CD4-positive, alpha-beta T cell (primary cell): ENCODE results near the gene SETD3. TPM values are rescaled to one million over a fixed set of nuclear protein-coding genes. Genes with fewer than 3 reads are reported as not detected.

ENCODE experiments used
- ATAC-seq: fragments of 200-7000 bp; cut with Tn5 transposase; one replicate; pipeline ENCODE4 v1.10.0; 2022; ENCODE audit warnings: mild to moderate bottlenecking; ENCODE audit not compliant: poor library complexity
- CTCF ChIA-PET: fragments of 350-600 bp; sonication (Branson Sonifier 250); formaldehyde crosslinking; loops from one replicate; lab custom pipeline; 2021; ENCODE audit warnings: antibody characterized with exemption, inconsistent platforms; lab: Charles Lee
- POLR2A ChIA-PET: fragments of 350-600 bp; sonication (Branson Sonifier 250); formaldehyde crosslinking; loops from one replicate; lab custom pipeline; 2021; ENCODE audit warnings: antibody characterized with exemption, inconsistent platforms; lab: Charles Lee
- DNase-seq, 14 experiments: peaks; one replicate each; pipeline ENCODE4 v3.0.0-alpha.2; 2013 to 2020; ENCODE audit warnings: mixed read lengths in 2 of 14
- H3K27ac ChIP-seq, 2 donors: one replicate each; pipeline versions ENCODE4 v1.5.1 to v1.7.0; 2013; ENCODE audit warnings: low read length in 2 of 2, low read depth in 1 of 2, mild to moderate bottlenecking in 1 of 2
- H3K27me3 ChIP-seq, 2 experiments: 1 replicate in 1 of 2; 2 replicates in 1 of 2; pipeline versions ENCODE4 v1.6.1 to v1.7.0; 2013; ENCODE audit warnings: low read length in 2 of 2, control low read depth in 1 of 2, mild to moderate bottlenecking in 1 of 2, moderate library complexity in 1 of 2; ENCODE audit not compliant: insufficient read depth in 2 of 2, control insufficient read depth in 1 of 2
- H3K36me3 ChIP-seq: one replicate; pipeline ENCODE4 v1.6.1; 2013; ENCODE audit warnings: low read length, control low read depth; ENCODE audit not compliant: insufficient read depth
- H3K4me1 ChIP-seq: one replicate; pipeline ENCODE4 v1.6.1; 2013; ENCODE audit warnings: low read length, control low read depth; ENCODE audit not compliant: insufficient read depth
- H3K4me3 ChIP-seq: one replicate; pipeline ENCODE4 v1.5.1; 2013; ENCODE audit warnings: mild to moderate bottlenecking, low read length, moderate library complexity
- H3K9me3 ChIP-seq, 2 experiments: 1 replicate in 1 of 2; 2 replicates in 1 of 2; pipeline versions ENCODE4 v1.6.1 to v1.7.0; 2013; ENCODE audit warnings: low read length in 2 of 2, mild to moderate bottlenecking in 2 of 2, control low read depth in 1 of 2, moderate library complexity in 1 of 2; ENCODE audit not compliant: control insufficient read depth in 1 of 2, insufficient read depth in 1 of 2
- H3K27ac Mint-ChIP-seq: one replicate; pipeline ENCODE4 v1.8.0; 2020; ENCODE audit warnings: mixed read lengths
- H3K27me3 Mint-ChIP-seq: one replicate; pipeline ENCODE4 v1.8.0; 2021; ENCODE audit warnings: mixed read lengths
- H3K36me3 Mint-ChIP-seq: one replicate; pipeline ENCODE4 v1.8.0; 2021; ENCODE audit warnings: low read depth, mixed read lengths
- H3K4me1 Mint-ChIP-seq: one replicate; pipeline ENCODE4 v1.8.0; 2021; ENCODE audit warnings: low read depth, mixed read lengths
- H3K4me3 Mint-ChIP-seq: one replicate; pipeline ENCODE4 v1.8.0; 2020; ENCODE audit warnings: mild to moderate bottlenecking, mixed read lengths
- H3K9me3 Mint-ChIP-seq: one replicate; pipeline ENCODE4 v1.8.0; 2020; ENCODE audit warnings: mixed read lengths
- CTCF ChIP-seq: fragments of 200-600 bp; IDR thresholded peaks from one replicate; pipeline ENCODE4 v1.8.0; 2022; ENCODE audit warnings: antibody characterized with exemption, mild to moderate bottlenecking
- intact Hi-C, 2 experiments: fragments of 100-400 bp; cut with DNase I in 1 of 2; cut with micrococcal nuclease in 1 of 2; formaldehyde crosslinking; loops; one replicate each; pipeline versions ENCODE4 v1.15.1 to v1.9.0; 2023 to 2025; cut with DNase I, micrococcal nuclease
- total RNA-seq, 174 experiments: library from RNA in 2 of 174; stranded (reverse) in 2 of 174; gene quantifications; one replicate each; pipeline ENCODE4 v1.2.3 and lab custom pipeline; 2021 to 2026

Gene SETD3
- total RNA-seq, 2 experiments from 2014 or later, result 46.1 to 51.4 TPM

GRCh38 chr14:99395909-99396530 is 84.6 kb downstream of the SETD3 start:
- POLR2A ChIA-PET, result no interaction called here

GRCh38 chr14:99394602-99395156 is 86.0 kb downstream of the SETD3 start:
- ATAC-seq (no peak), DNase-seq (no peak)
- no peak overlapping the region for H3K27ac ChIP-seq
- Mint-ChIP-seq H3K4me3 (no peak overlapping the region), H3K36me3 (peaks cover 42% of the 10 kb centered on the region), H3K4me1 (peaks cover 18% of the 10 kb centered on the region), H3K27ac (no peak overlapping the region), H3K9me3 (no peaks in the 10 kb centered on the region), H3K27me3 (no peaks in the 10 kb centered on the region)
- no peak for TF ChIP-seq CTCF
- no peak overlapping the region for H3K4me3 ChIP-seq
- peaks cover 3% of the 10 kb centered on the region for H3K4me1 ChIP-seq
- peaks cover 33% of the 10 kb centered on the region for H3K36me3 ChIP-seq
- no peaks in the 10 kb centered on the region for H3K27me3 ChIP-seq
- ChIA-PET CTCF (no interaction called here), POLR2A (no interaction called here)
- H3K9me3 ChIP-seq, result no peaks in the 10 kb centered on the region
- intact Hi-C loops, result no loop called here

More at GRCh38 chr14:99395909-99396530, 84.6 kb downstream of the SETD3 start:
- no peaks in the 10 kb centered on the region for H3K27me3 ChIP-seq
- H3K9me3 Mint-ChIP-seq, result no peaks in the 10 kb centered on the region
- no peak overlapping the region for H3K4me3 ChIP-seq
- no peak overlapping the region for H3K4me3 Mint-ChIP-seq
- H3K36me3 ChIP-seq, result peaks cover 43% of the 10 kb centered on the region
- ATAC-seq (peak; percentile 85), DNase-seq (peak in 8 of 14 experiments; percentile 14 to 60 (median 29))
- no peaks in the 10 kb centered on the region for H3K27me3 Mint-ChIP-seq
- no peaks in the 10 kb centered on the region for H3K9me3 ChIP-seq
- peaks cover 51% of the 10 kb centered on the region for H3K36me3 Mint-ChIP-seq
- peaks cover 13% of the 10 kb centered on the region for H3K4me1 Mint-ChIP-seq
- H3K27ac Mint-ChIP-seq, result peak overlapping the region; percentile 39
- TF ChIP-seq CTCF, result no peak
- CTCF ChIA-PET, result interaction anchor here (1.2 kb wide), 1 partner anchor 20 kb away, joined by 5 read pairs; no protein-coding TSS in a partner anchor
- intact Hi-C loops, result no loop called here
- H3K27ac ChIP-seq, result no peak overlapping the region
- H3K4me1 ChIP-seq, result peaks cover 3% of the 10 kb centered on the region

- Histone ChIP-seq H3K9me3 (no peaks in the 10 kb centered on the region), H3K4me1 (peaks cover 10% of the 10 kb centered on the region), H3K27ac (no peak overlapping the region), H3K36me3 (peaks cover 19% of the 10 kb centered on the region), H3K27me3 (no peaks in the 10 kb centered on the region), H3K4me3 (no peak overlapping the region)
- no peaks in the 10 kb centered on the region for H3K9me3 Mint-ChIP-seq
- intact Hi-C loops, result no loop called here
- POLR2A ChIA-PET, result no interaction called here
- H3K27ac Mint-ChIP-seq, result no peak overlapping the region
- CTCF ChIA-PET, result interaction anchor here (0.9 to 3.3 kb wide), 4 partner anchors 9 to 72 kb away, joined by 3 to 19 read pairs (median 4); no protein-coding TSS in a partner anchor
- no peak overlapping the region for H3K4me3 Mint-ChIP-seq
- DNase-seq (peak in 9 of 14 experiments; percentile 6 to 53 (median 25)), ATAC-seq (peak; percentile 55)
- TF ChIP-seq CTCF, result peak; percentile 77
- H3K27me3 Mint-ChIP-seq, result no peaks in the 10 kb centered on the region
- H3K4me1 Mint-ChIP-seq, result peaks cover 21% of the 10 kb centered on the region
- H3K36me3 Mint-ChIP-seq, result peaks cover 29% of the 10 kb centered on the region
These were observed 87.5 kb downstream of the SETD3 start for GRCh38 chr14:99393059-99393655.
